NCI-H1930 (cell line): ENCODE results near the gene CENPC.
"Not testable (repeated sequence)": the region's sequence is repeated elsewhere in the genome, so short reads cannot be mapped to it uniquely, and the experiment has no call there.

Experiments
- DNase-seq, 2 experiments: peaks; one replicate each; lab custom pipeline; 2025; lab: John Stamatoyannopoulos, UW

CENPC gene

DNA sequence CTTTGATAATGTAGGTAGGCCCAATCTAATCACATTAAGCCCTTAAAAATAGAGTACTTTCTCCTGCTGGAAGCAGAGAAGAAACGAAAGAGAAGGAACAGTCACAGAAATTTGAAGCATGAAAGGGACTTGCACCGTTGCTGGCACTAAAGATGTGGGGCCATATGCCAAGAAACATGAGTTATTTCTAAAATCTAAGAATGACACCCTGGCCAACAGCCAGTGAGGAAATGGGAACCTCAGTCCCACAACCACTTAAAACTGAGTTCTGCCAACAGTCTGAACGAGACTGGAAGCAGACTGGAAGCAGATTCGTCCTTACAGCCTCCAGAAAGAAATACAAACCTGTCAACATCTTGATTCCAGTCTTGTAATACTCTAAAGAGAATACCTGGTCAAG is 70.1 kb downstream of the CENPC start:
- DNase-seq = no peak

DNA sequence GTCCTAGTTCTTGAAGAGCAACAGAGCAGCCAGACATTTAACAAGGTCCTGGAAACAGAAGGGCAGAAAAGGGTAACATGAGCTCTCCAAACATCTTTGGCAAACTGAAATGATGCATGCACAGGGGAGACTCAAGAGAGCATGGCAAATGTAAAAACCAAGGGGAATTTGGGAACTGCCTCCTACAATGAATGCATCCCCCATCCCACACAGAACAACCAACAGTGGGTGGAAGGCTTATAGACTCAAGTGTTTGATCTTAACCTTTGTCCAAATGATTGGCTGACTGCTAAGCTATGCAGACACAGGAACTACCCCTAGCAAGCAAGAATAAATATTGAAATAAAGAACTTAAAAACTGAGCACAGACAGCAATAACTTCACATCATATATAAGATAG is 74.4 kb downstream of the CENPC start:
- no peak for DNase-seq

DNA sequence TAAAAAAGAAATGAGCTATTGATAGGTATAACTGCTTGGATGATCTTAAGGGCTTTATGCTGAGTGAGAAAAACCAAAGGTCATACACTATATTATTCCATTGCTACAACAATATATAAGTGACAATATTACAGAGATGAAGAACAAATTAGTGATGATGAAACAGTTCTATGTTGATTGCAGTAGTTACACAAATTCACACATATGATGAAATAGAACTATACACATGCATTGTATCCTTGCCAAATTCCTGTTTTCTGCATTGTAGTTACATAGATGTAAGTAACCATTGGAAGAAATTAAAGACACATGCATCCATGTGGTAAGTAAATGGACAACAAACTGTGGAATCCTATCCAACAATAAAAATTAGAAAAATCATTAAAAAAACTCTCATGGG is 76.5 kb downstream of the CENPC start:
- DNase-seq = no peak

DNA sequence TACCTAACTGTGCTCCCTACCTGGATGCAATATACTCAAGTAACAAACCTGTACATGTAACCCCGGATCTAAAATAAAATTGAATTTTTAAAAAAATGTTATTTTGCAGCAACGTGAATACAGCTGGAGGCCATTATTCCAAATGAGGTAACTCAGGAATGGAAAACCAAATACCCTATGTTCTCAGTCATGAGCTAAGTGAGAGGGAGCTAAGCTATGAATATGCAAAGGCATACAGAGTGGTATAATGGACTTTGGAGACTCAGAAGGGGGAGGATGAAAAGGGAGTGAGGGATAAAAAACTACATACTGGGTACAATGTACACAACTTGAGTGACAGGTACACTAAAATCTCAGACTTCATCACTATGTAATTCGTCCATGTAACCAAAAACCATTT is 78.6 kb downstream of the CENPC start:
- DNase-seq = no peak

DNA sequence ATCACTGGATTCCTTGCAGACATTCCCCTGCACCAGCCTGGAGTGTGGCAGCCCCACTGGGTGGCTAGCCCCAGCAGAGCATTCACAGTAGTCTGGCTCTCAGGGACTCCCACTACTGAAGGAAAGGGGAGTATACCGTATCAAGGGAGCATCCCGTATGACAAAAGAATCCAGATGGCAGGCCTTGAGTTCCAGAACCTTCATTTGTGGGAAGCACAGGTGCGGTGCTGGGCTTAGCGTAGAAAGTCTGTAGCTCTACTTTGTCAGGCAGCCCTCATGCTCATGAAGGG is 79.6 kb downstream of the CENPC start:
- DNase-seq = no peak

DNA sequence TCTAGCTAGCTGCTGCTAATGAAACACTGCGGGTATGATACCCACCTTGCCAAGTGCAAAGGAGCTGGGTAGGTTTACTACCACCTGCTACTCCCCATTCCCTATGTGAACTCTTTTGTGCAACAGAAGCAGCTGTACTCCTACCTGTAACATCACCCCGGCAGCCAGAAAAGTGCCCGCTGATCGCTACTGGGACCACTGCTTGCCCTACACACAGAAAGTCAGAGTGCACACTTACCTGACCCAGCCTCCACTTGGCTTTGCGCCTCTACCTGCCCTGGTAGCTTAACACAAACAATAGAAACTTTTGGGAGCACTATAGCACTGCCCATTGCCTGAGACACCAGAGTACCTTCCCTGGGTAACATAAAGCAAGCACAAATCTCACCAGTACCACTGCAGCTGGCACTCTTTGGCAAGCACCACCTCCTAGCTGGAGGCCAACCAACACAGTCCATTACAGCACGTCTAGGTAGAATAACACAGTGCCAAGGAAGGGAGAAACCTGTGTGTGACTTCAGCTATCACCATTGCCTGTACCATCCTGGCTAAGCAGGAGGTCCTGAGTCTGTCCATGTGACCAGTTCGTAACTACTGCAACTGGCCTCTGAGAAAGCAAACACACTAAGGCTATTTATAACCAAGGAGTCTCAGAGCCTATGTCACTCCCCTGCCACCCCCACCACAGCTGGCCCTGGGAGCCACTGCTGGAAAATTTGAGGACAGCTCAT is 80.1 kb downstream of the CENPC start:
- no peak for DNase-seq

DNA sequence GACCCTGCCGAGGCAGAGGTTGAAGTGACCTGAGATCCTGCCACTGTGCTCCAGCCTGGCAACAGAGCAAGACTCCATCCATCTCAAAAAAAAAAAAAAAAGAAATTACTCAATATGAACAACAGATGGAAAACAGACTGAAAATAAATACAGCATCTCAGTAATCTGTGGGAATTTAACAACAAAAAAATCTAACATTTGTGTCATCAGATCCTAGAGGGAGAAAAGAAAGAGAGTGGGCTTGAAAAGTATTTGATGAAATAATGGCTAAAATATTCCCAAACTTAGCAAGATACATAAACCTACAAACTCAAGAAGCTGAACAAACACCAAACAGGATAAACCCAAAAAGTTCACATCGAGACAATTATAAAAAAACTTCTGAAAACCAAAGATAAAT is 84.7 kb downstream of the CENPC start:
- DNase-seq = no peak

DNA sequence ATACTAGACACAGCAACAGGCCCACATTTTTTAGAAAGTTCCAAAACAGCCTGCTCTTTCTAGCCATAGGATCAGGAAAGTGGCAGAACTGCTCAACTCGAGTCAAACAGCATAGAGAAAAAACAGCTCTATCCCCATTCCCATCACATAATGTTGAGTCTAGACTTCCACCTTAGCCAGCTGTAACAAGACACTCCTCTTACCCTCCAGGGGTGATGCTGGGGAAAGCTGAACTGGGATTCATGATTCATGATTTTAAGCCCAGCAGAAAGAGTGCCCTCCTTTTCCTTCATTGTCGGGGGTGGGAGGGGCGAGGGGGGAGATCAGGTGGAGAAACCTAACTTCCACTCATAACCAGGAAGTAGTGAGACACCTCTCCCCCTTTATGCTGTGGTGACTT is 86.1 kb downstream of the CENPC start:
- no peak for DNase-seq

DNA sequence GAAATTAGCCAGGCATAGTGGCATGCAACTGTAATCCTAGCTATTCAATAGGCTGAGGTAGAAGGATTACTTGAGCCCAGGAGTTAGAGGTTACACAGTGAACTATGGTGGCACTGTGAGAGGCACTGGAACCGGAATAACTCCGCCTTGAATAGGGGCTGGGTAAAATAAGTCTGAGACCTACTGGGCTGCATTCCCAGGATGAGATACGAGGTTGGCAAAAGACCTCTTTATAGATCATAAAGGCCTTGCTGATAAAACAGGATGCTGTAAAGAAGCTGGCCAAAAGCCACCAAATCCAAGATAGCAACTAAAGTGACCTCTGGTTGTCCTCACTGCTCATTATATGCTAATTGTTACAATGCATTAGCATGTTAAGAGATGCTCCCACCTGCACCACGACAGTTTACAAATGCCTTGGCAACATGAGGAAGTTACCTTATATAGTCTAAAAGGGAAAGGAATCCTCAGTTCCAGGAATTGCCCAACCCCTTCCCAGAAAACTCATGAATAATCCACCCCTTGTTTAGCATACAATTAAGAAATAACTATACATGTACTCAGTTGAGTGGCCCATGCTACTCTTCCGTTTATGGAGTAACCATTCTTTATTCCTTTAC is 88.6 kb downstream of the CENPC start:
- DNase-seq = no peak

DNA sequence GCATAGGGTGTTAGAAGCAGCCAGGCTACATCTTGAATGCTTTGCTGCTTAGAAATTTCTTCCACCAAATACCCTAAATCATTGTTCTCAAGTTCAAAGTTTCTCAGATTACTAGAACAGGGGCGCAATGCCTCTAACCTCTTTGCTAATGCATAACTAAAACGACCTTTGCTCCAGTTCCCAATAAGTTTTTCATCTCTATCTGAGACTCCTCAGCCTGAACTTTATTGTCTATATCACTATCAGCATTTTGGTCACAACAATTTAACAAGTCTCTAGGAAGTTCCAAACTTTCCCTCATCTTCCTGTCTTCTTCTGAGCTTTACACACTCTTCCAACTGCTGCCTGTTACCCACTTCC is 92.5 kb downstream of the CENPC start:
- DNase-seq = not testable (repeated sequence)

DNA sequence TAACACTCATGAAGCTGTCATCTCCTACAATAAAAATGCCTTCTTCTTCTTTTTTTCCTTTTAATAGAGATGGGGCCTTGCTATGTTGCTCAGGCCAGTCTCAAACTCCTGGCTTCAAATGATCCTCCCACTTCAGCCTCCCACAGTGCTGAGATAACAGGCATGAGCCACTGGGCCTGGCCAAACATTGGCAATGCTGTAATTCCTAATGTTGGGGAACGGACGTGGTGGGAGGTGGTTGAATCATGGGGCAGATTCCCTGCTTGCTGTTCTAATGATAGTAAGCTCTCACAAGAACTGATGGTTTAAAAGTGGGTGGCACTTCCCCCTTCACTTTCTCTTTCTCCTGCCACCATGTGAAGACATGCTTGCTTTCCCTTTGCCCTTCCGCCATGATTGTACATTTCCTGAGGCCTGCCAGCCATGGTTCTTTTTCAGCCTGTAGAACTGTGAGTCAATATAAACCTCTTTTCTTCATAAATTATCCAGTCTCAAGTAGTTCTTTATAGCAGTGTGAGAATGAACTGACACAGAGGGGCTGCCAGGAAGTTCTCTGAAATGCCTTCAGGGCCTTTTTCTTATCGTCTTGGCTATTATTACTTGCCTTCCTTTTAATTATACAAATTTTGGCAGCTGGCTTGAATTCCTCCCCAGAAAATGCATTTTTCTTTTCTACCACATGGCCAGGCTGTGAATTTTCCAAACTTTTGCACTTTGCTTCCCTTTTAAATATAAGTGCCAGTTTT is 93.0 kb downstream of the CENPC start:
- DNase-seq = no peak

DNA sequence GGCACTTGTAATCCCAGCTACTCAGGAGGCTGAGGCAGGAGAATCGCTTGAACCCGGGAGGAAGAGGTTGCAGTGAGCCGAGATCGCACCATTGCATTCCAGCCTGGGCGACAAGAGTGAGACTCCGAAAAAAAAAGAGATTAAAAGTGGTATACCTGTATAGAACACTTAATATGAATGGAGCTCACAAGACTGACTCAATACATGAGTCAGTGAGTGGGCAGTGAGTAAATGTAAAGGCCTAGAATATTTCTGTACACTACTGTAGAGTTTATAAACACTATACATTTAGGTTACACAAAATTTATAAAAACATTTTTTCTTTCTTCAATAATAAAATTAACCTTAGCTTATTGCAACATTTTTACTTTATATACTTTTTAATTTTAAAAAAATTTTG is 93.8 kb downstream of the CENPC start:
- DNase-seq = no peak

DNA sequence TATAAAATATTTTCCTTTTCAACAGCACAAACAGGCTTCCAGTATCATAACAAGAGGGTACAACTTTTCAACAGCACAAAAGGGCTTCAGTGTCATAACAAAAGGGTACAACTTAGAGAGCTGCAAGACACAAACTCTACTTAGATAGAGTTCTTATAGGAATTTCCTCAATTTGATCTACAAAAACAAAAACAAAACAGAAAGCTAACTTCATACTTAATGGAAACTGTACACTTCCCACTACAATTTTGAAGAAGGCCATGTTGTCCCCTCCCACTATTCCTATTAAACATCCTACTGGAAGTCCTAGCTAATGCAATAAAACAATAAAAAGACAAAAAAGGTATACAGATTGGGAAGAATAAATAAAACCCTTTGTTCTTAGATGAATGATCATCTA is 96.7 kb downstream of the CENPC start:
- no peak for DNase-seq

DNA sequence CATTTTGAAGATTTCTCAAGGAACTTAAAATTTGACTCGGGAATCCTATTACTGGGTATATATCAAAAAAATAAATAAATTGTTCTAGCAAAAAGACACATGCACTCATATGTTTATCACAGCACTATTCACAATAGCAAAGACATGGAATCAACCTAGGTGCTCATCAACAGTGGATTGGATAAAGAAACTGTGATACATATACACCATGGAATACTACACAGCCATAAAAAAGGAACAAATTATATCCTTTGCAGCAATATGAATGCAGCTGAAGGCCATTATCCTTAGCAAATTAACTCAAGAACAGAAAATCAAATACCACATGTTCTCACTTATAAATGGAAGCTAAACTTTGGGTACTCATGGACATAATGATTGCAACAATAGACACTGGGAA is 97.4 kb downstream of the CENPC start:
- DNase-seq = no peak

DNA sequence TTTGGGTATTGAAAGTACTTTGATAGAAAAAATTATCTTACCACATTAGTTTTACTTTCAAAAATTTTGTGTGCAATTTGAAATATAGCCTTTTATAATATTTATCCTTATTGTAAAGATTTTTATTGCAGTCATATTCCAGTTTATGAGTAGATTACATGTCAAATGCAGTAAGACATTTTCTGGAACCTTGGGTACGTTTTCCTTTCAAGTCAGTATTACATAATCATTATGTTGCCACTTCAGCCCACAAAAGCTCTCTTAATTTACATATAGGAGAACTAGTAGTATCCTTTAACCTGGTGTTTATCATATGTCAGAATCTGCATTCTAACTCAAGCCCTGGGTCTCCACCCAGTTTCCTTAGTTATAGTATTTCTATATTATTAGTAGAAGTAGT is 98.5 kb downstream of the CENPC start:
- no peak for DNase-seq

DNA sequence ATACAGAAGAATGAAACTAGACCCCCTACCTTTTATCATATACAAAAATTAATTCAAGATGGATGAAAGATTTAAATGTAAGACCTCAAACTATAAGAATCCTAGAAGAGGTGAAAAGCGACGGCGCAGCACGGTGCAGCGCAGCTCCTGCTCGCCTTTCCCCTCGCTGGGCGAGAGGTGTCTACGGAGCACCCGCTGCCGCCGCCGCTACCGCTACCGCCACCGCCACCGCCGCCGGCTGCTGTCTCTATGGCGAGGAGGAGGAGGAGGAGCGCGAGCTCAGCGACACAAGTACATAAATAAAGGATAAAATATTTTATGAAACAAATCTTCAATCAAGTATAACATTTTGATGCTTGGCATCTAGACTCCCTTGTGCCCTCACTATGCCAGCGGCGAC is 99.4 kb downstream of the CENPC start:
- DNase-seq = not testable (repeated sequence)

DNA sequence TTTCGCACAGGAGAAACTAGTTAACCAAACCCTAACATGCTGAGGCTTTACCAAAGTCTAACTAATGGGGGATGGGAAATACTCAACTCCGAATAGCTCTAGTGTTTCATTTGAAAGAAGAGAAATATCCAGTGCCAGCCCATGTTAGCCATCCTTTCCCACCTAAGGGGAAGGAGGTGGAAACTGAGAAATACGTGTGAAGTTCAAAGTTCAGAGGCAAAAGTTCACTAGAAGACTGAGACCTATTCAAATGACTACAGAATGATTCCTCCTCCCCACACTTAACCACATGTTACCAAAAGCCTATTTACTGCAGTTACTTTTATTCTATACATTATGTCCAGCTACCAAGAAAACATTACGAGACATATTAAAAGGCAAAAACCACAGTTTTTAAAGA is 106.3 kb downstream of the CENPC start:
- no peak for DNase-seq

DNA sequence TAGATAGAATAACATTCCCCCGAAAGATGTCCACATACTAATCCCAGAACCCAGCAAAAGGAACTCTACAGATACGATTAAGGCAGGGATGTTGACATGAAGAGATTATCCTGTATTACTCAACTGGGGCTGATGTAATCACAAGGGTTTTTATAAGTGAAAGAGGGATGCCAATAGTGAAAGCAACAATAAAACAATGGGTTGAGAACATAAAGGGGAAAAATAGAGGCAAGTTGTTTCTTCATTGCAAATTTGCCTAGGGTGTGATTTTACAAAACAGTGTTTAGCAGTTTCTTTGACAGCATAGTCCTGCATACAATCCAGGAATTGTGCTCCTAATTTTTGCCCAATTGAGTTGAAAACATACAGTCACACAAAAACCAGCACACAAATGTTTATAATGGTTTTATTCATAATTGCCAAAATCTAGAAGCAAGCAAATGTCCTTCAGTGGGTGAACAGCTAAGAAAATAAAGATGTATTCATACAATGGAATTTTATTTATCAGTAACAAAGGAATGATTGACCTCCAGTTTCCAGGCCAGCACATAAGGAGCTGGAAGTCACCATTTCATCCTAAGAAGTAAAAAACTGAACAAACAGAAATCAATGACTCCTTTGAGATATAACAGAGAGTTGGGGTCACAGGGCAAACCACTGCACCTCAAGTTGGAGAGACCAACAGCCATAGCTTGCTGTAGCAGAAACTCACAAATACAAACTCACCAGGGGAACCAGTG is 107.2 kb downstream of the CENPC start:
- no peak for DNase-seq

DNA sequence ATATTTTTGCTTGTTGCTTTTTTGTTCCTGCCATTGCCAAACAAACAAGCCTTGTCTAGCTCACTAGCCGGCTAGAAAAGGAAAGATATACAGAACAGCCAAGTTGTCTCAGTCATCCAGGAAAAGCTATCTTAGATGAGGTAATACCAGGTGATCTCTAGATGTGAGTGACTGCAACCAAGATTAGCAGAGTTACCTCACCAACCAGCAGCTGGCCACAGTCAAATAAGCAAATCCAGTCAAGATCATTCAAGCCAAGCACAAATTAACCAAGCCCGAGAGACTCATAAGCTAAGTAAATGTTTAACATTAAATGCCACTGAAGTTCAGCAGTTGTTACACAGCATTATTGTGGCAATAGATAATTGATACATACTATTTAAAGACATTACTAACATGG is 108.6 kb downstream of the CENPC start:
- no peak for DNase-seq

DNA sequence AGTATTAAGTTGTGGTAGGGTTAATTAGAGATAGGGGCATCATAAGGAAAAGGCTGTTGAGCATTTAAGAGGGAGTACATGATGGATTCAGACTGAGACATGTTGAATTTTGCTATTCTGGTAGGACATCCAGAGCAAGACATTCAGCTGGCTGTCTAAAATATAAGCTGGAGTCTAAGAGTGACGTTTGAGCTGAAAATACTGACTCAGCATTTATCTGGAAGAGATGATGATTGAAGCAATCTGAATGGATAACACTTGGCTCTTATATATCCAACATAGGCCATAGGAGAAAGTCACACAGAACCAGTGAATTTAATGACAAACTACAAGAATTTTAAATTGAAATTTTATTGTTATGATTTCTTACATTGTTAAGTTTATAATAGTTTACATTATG is 114.3 kb downstream of the CENPC start:
- no peak for DNase-seq

DNA sequence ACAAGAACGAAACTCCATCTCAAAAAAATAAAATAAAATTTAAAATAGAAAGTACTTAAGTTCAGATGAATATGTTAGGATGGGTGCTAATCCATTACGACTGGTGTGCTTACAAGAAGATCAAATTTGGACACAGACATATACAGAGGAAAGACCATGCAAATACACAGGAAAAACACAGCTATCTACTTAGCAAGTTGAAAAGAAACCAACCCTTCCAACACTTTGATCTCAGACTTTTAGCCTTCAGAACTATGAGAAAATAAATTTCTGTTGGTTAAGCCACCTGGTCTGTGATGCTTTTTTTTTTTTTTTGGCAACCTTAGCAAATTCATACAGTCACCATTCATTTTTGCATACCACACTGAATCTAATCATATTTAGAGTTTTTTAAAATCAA is 116.5 kb downstream of the CENPC start:
- DNase-seq = no peak
